HEK293T (cell line): ENCODE data around the gene TAF6L.
A peak's percentile ranks its signal among the peaks of the same experiment; 100 is the strongest.
"Not testable (repeated sequence)": the region's sequence is repeated elsewhere in the genome, so short reads cannot be mapped to it uniquely, and the experiment has no call there.

ENCODE experiments used
- CTCF ChIA-PET: fragments of 350-600 bp; formaldehyde crosslinking; extraction: SDS; loops from one replicate; lab custom pipeline; 2021; ENCODE audit warnings: antibody characterized with exemption, inconsistent platforms; lab: Yijun Ruan, JAX
- POLR2A ChIA-PET: fragments of 350-600 bp; formaldehyde crosslinking; extraction: SDS; loops from one replicate; lab custom pipeline; 2020; ENCODE audit warnings: antibody characterized with exemption, inconsistent platforms; lab: Yijun Ruan, JAX
- DNase-seq: peaks from one replicate; pipeline ENCODE4 v3.0.0; 2012; ENCODE audit warnings: mixed read lengths; ENCODE audit errors: extremely low spot score
- ARNT ChIP-seq: fragments of 450-650 bp; IDR thresholded peaks from 2 replicates; pipeline ENCODE4 v1.6.1; 2017; ENCODE audit warnings: mild to moderate bottlenecking
- BHLHE40 ChIP-seq: fragments of 450-650 bp; IDR thresholded peaks from 2 replicates; pipeline ENCODE4 v1.6.1; 2016; ENCODE audit warnings: mild to moderate bottlenecking, moderate library complexity, borderline replicate concordance
- CTBP1 ChIP-seq: fragments of 450-650 bp; IDR thresholded peaks from 2 replicates; pipeline ENCODE4 v1.6.1; 2016; ENCODE audit warnings: borderline replicate concordance
- ELF4 ChIP-seq: fragments of 450-650 bp; IDR thresholded peaks from 2 replicates; pipeline ENCODE4 v1.6.1; 2017; ENCODE audit warnings: antibody characterized with exemption
- FOXA1 ChIP-seq: fragments of 450-650 bp; IDR thresholded peaks from 2 replicates; pipeline ENCODE4 v1.6.1; 2016; ENCODE audit warnings: mild to moderate bottlenecking
- FOXK2 ChIP-seq: fragments of 450-650 bp; IDR thresholded peaks from 2 replicates; pipeline ENCODE4 v1.6.1; 2016; ENCODE audit warnings: mild to moderate bottlenecking
- FOXM1 ChIP-seq: fragments of 450-650 bp; IDR thresholded peaks from 2 replicates; pipeline ENCODE4 v1.6.1; 2017; ENCODE audit warnings: mild to moderate bottlenecking, borderline replicate concordance
- HDGF ChIP-seq: fragments of 450-650 bp; IDR thresholded peaks from 2 replicates; pipeline ENCODE4 v1.6.1; 2017; ENCODE audit warnings: antibody characterized with exemption, borderline replicate concordance
- L3MBTL2 ChIP-seq: fragments of 450-650 bp; conservative IDR thresholded peaks from 2 replicates; pipeline ENCODE4 v1.6.1; 2016; ENCODE audit warnings: mild to moderate bottlenecking
- LEF1 ChIP-seq: fragments of 450-650 bp; IDR thresholded peaks from 2 replicates; pipeline ENCODE4 v1.6.1; 2017; ENCODE audit warnings: mild to moderate bottlenecking, borderline replicate concordance
- NFRKB ChIP-seq: fragments of 450-650 bp; IDR thresholded peaks from 2 replicates; pipeline ENCODE4 v1.6.1; 2016; ENCODE audit warnings: mild to moderate bottlenecking, moderate library complexity
- SP1 ChIP-seq: fragments of 450-650 bp; IDR thresholded peaks from 2 replicates; pipeline ENCODE4 v1.6.1; 2017
- SUZ12 ChIP-seq: fragments of 450-650 bp; IDR thresholded peaks from 2 replicates; pipeline ENCODE4 v1.6.1; 2016; ENCODE audit warnings: mild to moderate bottlenecking
- TARDBP ChIP-seq: fragments of 450-650 bp; IDR thresholded peaks from 2 replicates; pipeline ENCODE4 v1.6.1; 2016
- ZNF384 ChIP-seq: fragments of 450-650 bp; IDR thresholded peaks from 2 replicates; pipeline ENCODE4 v1.6.1; 2016
- TF ChIP-seq, protein P1 (sequence below): fragments of 450-650 bp; IDR thresholded peaks from 2 replicates; pipeline ENCODE4 v1.6.1; 2016

The TAF6L gene

DNA sequence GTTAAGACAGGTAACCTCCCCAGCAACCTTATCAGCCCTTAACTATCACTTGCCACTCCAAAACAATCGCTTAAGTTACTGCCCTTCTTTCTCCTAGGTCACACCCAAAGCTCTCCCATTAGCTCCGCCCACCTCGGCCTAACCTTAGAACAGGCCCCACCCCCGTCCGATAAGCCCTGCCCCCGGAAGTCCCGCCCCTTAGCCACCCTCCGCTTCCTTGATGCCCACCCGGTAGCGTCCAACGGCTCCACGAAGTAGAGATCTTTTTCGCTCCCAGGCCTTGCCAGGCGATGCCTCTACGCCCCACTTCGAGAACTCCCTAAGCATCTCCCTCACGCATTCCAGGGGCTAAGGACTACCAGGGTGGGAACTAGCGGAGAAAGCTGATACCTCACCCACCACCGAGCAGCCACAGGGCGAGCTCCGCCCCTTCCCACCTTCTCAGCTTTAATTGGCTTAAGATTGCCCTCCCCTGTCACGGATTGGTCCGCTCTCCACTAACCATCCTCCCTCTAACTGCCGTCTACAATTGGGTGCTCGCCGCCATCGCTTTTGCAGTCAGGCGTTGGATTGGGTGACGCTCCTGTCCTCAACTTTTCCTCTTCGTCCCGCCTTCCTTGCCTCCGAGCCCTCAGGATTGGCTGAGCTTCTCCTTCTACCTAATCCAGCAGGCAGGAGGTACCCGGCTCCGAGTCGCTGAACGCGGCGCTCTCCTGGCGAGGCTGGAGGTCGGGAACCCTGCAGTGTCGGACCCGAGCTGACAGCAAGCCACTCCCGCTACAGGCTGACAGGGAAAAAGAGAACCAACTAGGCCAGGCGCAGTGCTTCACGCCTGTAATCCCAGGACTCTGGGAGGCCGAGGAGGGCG lies 17.2 kb upstream of the TAF6L start, which contains the start of gene ZBTB3:
Gene ZBTB3 (minus strand): TSS at position 425 of the 868 bp plus-strand sequence. CDS start 496 bp downstream, outside the sequence.
- peak; percentile 94 for DNase-seq
- POLR2A ChIA-PET = interaction anchor here (0.7 to 6.3 kb wide), 58 partner anchors 8 to 330 kb away, joined by 3 to 97 read pairs (median 4); partner anchors contain the start of genes B3GAT3, BSCL2, C11orf98 and CSKMT
- TF ChIP-seq CTBP1 (no peak), SP1 (peak; percentile 72), TARDBP (no peak), FOXM1 (no peak), SUZ12 (no peak), ARNT (no peak), FOXK2 (no peak), ELF4 (peak; percentile 65), LEF1 (no peak), HDGF (no peak), NFRKB (no peak), BHLHE40 (no peak), ZNF384 (no peak), L3MBTL2 (peak; percentile 81), FOXA1 (no peak)
- TF ChIP-seq, protein P1, sequence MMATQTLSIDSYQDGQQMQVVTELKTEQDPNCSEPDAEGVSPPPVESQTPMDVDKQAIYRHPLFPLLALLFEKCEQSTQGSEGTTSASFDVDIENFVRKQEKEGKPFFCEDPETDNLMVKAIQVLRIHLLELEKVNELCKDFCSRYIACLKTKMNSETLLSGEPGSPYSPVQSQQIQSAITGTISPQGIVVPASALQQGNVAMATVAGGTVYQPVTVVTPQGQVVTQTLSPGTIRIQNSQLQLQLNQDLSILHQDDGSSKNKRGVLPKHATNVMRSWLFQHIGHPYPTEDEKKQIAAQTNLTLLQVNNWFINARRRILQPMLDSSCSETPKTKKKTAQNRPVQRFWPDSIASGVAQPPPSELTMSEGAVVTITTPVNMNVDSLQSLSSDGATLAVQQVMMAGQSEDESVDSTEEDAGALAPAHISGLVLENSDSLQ = peak; percentile 99
- CTCF ChIA-PET = interaction anchor here (0.6 to 2.1 kb wide), 8 partner anchors 8 to 127 kb away, joined by 3 to 7 read pairs (median 3); partner anchors contain the start of genes POLR2G and TAF6L

GRCh38 chr11:62755086-62755615 lies 16.0 kb upstream of the TAF6L start:
- POLR2A ChIA-PET = interaction anchor here (1.1 to 6.3 kb wide), 7 partner anchors 14 to 164 kb away, joined by 3 to 97 read pairs (median 7); partner anchors contain the start of genes HNRNPUL2, MTA2, TAF6L and TTC9C
- no peak for TF ChIP-seq ZNF384
- TF ChIP-seq FOXM1 = no peak
- no peak for TF ChIP-seq NFRKB
- no peak for TF ChIP-seq L3MBTL2
- TF ChIP-seq FOXA1 = no peak
- no peak for TF ChIP-seq SP1
- TF ChIP-seq HDGF = no peak
- TF ChIP-seq CTBP1 = no peak
- TF ChIP-seq TARDBP = no peak
- no peak for TF ChIP-seq SUZ12
- no peak for TF ChIP-seq LEF1
- TF ChIP-seq, protein P1 = no peak
- TF ChIP-seq ARNT = no peak
- TF ChIP-seq BHLHE40 = no peak
- no peak for TF ChIP-seq FOXK2
- no peak for TF ChIP-seq ELF4
- no peak for DNase-seq
- CTCF ChIA-PET = interaction anchor here (2.1 kb wide), 1 partner anchor 15 kb away, joined by 7 read pairs; no protein-coding TSS in a partner anchor

GRCh38 chr11:62757846-62758788 lies 13.1 kb upstream of the TAF6L start:
- no peak for DNase-seq
- ChIA-PET POLR2A (interaction anchor here (0.6 to 1.7 kb wide), 5 partner anchors 10 to 83 kb away, joined by 3 to 7 read pairs (median 3); partner anchors contain the start of genes HNRNPUL2 and TAF6L), CTCF (no interaction called here)
- TF ChIP-seq, protein P1 = no peak
- TF ChIP-seq BHLHE40 = no peak
- TF ChIP-seq SUZ12 = no peak
- no peak for TF ChIP-seq NFRKB
- TF ChIP-seq TARDBP = no peak
- TF ChIP-seq ZNF384 = no peak
- no peak for TF ChIP-seq HDGF
- no peak for TF ChIP-seq SP1
- TF ChIP-seq CTBP1 = no peak
- TF ChIP-seq ARNT = no peak
- TF ChIP-seq FOXK2 = no peak
- no peak for TF ChIP-seq FOXA1
- no peak for TF ChIP-seq LEF1
- no peak for TF ChIP-seq L3MBTL2
- no peak for TF ChIP-seq FOXM1
- no peak for TF ChIP-seq ELF4

DNA sequence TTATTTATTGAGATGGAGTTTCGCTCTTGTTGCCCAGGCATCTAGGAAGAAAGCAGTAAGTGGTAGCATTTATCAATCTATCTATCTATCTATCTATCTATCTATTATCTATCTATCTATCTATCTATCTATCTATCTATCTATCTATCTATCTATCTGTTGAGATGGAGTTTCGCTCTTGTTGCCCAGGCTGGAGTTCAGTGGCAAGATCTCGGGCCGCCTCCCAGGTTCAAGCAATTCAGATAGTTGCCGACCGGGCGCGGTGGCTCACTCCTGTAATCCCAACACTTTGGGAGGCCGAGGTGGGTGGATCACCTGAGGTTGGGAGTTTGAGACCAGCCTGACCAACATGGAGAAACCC lies 10.3 kb upstream of the TAF6L start:
- POLR2A ChIA-PET = interaction anchor here (1.0 to 3.1 kb wide), 11 partner anchors 7 to 187 kb away, joined by 3 to 31 read pairs (median 7); partner anchors contain the start of genes EEF1G, HNRNPUL2, STX5 and TAF6L
- CTCF ChIA-PET, DNase-seq: not testable (repeated sequence)

GRCh38 chr11:62770778-62771143 lies 435 bp upstream of the TAF6L start:
- no peak for TF ChIP-seq ZNF384
- no peak for TF ChIP-seq FOXK2
- TF ChIP-seq LEF1 = no peak
- TF ChIP-seq SP1 = no peak
- no peak for TF ChIP-seq NFRKB
- DNase-seq = no peak
- ChIA-PET CTCF (interaction anchor here (0.6 to 3.4 kb wide), 5 partner anchors 15 to 228 kb away, joined by 3 to 16 read pairs (median 4); partner anchors contain the start of gene ZBTB3), POLR2A (interaction anchor here (0.8 to 5.5 kb wide), 21 partner anchors 9 to 179 kb away, joined by 3 to 64 read pairs (median 4); partner anchors contain the start of genes C11orf98, CSKMT, HNRNPUL2 and LRRN4CL)
